ENCODE data around the gene CEP104.
A peak's percentile ranks its signal among the peaks of the same experiment; 100 is the strongest.

The CEP104 gene

DNA sequence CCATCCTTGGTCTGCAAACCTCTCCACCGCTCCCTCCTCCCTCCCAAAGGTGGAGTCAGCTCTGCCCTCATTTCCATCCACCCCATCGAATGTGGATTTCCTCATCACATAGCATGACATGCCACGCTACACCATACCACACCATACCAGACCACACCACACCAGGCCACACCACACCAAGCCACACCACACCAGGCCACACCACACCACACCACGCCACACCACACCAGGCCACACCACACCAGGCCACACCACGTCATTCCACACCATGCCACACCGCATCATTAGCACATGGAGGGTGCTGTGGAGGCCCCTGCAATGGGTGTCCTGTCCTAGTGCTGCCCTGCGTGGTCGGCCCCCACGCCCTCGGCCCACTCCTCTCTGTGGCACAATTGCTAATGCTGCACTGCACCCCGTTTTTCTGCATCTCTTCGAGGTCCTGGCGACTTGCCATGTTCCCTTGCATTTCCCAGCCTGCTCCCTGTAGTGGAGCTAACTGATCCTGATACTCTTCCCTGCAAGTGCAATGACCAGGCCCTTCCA lies 11.5 kb upstream of the CEP104 start:
- DNase-seq (ENCODE audit: low read depth): no peak

DNA sequence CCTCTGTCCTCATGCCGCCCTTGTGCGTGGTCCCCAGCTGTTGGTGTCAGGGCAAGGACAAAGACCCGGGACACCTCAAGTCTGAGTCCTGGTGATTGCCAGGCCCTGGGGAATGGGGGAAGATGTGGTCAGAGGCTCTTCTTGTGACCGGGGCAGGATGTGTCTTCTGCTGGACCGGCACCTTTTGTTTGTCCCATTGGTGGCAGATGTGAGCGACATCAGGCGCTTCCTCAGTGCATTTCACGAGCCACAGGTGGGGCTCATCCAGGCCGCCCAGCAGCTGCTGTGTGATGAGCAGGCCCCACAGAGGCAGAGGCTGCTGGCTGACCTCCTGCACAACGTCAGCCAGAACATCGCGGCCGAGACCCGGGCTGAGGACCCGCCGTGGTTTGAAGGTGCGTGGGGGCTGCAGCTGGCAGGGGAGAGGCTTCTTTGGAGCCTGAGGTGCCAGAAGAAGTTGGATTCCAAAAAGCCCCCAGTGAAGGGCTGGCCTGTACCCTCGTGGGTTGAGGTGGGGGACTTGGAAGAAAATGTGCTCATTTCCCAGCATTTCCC lies 8.7 kb upstream of the CEP104 start:
- no peak for DNase-seq (ENCODE audit: low read depth)

DNA sequence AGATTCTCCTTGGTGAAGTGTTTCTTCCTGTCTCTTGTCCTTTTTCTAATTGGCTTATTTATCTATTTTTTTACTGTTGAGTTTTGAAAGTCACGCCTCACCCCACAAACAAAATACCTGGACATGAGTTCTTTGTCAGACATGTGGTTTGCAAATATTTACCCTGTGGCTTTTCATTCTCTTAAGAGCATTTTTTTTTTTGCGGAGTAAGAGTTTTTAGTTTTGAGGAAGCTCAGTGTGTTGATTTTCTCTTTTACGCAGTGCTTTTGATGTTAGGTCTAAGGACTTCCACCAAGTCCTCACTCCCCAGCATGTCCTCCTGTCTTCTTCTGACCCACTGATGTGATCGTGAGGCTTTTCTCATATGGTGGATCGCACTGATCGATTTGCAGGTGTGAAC lies 7.9 kb upstream of the CEP104 start:
- DNase-seq (ENCODE audit: low read depth): no peak

DNA sequence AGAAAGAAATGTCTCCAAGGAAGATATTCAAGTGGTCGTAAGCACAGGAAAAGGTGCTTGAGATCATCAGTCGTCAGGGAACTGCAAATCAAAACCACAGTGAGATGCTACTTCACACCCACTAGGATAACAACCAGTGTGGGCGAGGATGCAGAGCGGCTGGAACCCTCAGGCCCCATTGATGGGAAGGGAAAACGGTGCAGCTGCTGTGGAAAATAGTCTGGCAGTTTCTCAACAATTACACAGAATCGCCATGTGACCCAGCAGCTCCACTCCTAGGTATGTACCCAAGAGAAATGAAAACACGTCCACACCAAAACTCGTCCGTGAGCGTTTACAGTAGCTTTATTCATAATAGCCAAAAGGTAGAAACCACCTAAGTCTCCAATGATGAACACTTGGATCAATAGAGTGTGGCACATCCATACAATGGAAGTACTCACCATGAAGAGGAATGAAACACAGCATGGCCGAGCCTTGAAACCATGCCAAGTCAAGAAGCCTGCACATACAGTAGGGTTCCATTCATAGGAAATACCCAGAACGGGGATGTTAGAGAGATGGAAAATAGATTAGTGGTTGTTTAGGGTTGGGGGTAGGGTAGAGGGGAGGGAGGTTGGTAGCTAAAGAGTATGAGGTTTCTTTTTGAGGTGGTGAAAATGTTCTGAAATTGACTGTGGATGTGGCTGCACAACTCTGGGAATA lies 6.4 kb upstream of the CEP104 start:
- no peak for DNase-seq (ENCODE audit: low read depth)

DNA sequence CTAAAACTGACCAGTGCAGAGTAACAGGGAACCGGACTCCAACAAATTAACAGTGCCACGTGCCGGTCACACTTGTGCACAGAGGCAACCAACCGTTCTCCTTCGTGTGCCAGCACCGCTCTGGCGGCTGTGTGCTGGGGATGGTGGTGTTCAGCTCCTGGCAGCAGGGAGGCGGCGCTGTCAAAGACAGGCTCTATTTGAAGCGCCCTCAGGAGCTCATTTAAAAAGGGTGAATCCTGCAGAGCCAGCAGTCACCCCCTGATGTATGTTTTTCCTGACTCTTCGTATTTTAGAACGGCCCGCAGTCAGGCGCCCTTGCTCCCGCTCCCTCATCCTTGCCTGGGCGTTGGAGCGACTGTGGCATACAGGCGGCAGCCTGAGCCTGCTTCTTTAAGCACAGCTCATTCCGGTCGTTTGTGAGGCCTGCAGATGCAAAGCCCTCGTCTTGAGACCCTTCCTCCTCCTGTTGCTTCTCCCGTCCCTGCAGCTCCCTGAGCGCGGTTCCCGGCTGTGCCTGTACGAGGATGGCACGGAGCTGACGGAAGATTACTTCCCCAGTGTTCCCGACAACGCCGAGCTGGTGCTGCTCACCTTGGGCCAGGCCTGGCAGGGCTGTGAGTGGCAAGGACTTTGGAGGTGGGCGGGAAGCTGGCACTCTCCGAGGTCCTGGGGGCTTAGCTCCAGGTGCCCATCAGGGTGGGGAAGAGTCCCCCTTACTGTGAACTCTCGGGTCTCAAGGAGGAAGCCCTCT lies 1.4 kb upstream of the CEP104 start:
- peak; percentile 31 for DNase-seq (ENCODE audit: low read depth)

DNA sequence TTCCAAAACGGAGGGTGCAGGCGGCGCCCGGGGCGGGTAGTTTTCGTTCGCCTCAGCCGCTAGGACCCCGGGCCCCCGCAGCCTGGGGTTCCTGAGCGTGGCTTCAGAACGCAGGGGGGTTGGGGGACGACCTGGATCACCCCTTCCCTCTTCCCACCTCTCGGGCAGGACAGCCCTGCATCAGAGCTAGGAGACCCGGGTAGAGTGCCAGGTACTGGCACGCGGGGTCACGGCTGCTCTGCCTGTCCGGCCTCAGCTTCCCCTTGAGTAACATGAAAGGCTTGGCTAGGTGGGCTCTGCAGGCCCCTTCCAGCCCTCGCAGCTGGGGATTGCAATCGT lies 749 bp upstream of the CEP104 start:
- no peak for DNase-seq (ENCODE audit: low read depth)

DNA sequence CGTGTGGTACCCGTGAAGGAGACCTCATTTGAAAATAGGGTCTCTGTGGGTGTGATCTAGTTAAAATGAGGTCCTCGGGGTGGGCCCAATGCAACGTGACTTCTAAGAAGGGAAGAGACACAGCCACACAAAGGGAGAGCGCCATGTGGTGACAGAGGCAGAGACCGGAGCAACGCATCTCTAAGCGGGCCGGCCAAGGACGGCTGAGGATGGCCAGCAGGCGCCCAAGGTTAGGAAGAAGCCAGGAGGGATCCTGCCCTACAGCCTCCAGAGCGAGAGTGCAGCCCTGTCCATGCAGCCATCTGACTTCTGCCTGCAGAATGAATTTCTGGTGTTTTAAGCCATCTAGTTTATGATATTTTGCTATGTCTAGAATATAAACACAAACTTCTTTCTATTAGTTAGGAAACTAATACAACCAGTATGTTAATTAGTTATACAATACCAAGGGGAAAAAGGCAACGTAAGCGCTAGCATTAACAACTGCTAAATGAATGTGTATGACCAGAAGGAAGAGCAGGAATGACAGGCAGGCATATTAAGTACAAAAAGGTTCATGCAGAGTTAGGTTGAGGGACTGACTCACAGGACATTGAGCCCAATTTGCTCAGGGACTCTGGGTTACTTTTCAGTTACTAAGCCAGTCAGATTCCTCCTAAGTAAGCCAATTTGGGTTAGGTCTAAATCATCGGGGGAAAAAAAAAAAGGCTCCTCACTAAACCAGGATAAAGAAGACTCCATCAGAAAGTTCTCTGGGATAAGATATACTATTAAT lies 4.1 kb downstream of the CEP104 start:
- no peak for DNase-seq (ENCODE audit: low read depth)

DNA sequence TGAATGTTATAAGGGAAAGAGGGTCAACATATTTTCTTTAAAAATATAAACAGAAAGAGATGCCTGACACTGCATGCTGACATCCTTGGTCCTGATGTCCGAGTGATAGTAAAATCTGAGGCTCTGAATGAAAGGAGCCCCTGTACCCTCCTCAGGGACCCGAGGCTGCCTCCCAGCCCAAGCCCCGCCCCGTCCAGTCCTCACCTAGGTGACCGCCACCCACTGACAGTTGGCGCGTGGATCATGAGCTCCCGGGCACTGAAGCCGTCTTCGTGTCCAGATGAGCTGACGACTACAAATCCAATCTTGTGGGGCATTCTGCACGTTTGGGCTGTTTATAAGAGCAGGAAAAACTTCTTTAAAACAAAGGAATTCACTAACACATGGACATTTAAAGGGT lies 4.9 kb downstream of the CEP104 start:
- DNase-seq (ENCODE audit: low read depth): no peak

DNA sequence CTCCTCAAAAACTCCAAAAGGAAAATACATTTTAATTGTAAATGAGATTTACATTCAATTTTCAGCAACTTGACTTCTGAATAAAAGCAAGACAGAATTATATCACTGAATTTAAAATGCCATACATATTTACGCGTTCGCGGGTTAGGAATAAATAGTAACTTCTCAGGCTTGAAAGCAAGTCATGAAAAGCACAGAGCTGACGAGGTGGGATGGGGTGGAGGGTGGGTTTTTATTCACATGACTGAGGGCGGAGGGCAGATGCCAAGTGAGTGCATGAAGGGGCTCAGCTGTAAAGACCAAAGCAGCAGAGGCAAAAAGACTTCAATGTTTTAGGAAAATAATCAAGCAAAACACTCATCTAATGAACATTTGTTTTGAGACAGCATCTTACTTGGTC lies 5.7 kb downstream of the CEP104 start:
- no peak for DNase-seq (ENCODE audit: low read depth)

DNA sequence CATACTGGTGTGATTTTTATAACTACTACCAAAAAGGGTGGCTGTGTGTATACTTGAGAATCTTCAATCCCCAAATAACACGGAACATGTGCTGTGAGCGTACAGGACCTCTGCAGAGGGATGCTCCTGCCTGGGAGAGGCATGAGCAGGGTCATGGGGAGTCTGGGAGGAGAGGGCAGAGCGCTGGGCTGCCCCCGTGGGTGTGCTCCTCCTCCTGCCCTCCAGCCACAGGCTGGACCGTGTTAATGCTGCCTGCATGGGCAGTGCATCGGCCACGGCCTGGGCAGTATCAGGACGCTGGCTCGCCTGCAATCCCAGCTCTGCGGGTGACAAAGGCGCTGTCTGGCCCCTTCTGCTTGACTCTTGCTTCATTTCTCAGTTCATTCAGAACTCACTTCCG lies 6.2 kb downstream of the CEP104 start:
- no peak for DNase-seq (ENCODE audit: low read depth)

DNA sequence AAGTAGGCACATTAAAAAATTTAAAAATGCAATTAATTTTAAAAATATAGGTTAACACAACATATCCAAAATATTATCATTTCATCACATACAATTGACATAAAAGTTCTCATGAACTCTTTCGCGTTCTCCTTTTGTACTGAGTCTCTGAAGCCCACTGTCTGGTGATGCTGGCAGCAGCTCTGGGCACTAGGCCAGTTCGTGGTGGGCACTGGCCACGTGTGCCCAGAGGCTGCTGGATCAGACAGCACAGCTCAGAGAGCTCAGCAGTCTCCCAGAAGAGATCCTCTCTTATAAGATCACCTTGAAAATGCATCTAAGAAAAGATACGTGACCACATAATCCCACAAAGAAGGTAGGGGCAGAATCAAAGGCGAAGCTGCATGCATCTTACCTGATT lies 9.9 kb downstream of the CEP104 start:
- no peak for DNase-seq (ENCODE audit: low read depth)

DNA sequence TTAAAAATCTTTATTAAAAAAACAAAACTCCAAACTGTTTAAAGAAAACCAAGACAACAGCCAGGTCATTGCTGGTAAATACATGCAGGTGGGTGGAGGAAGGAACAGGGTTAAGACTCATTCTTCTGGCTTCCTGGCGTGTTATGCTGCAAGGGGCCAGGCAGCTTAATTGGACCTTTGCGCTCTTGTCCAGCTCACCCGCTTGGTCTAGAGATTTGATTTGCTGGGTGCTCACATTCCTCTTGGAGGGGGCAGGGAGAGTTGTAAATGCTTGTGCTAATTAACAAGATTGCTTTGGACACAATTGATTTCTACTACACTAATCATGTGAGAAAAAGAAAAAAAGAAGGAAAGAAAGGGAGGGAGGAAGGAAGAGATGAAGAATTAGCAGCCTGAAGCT lies 10.5 kb downstream of the CEP104 start:
- no peak for DNase-seq (ENCODE audit: low read depth)

DNA sequence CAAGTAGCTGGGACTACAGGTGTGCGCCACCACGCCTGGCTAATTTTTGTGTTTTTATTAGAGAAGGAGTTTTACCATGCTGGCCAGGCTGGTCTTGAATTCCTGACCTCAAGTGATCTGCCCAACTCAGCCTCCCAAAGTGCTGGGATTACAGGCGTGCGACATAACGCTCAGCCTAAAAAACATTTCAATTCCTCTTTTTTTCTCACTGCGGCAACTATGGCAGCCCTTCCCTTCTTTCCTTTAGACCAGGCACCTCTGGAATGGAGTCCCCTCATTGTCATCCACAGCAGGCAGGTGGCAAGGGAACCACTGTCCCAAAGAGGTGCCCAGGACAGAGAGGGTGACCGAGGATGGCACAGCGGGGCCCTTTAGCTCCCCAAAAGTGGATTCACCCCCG lies 14.1 kb downstream of the CEP104 start:
- DNase-seq (ENCODE audit: low read depth): no peak

DNA sequence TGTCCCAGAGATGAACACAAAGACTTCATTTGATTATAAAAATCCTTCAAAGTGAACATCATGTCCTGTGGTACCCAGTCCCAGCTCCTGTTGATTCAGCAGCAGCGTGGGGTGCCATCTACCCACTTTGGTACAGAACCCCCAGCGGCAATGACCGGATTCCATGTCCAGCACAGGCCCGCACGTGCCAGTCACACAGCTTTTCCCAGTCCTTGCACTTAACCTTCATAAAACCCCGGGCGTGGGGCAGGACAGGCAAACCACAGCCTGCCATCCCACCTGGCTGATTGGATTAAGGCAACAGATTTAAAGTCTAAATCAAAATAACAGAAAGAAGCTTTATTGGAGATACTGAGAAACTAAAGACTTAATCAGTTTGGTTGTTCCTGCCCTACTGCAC lies 15.5 kb downstream of the CEP104 start:
- DNase-seq (ENCODE audit: low read depth): no peak

DNA sequence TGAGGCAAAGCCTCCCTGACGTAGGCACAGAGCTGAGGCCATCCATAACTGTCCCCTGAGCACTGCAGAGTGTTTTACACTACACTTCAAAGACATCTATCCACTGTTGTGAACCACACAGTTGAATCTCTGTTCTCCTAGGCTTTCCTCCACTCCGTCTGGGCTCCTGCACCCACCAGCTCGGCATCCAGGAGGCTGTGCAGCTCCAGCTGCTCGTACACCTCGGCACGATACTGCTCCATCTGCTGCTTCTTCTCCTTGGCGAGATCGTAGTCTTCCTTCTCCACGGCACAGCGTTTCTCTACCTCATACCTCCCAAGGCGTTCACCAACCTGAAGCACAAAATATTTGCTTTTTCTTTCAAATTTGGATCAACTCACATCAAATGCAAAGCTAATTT lies 18.2 kb downstream of the CEP104 start:
- no peak for DNase-seq (ENCODE audit: low read depth)

DNA sequence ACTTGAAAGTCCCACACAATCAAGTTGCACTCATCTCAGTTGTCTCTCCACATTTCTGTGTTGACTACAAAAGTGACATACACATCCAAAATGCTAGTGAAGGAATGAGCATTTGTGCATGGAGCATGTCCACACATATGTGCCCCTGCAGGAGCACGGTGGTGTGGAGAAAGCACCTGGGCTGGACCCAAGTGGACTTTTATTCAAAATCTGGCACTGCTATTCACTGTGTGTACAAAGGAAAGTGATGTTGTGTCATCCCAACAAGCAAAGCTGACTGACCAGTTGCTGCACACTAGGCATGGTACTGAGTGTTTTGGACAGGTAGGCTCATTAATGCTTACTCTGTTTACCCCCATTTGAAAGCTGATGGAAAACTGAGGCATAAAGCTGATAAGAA lies 19.3 kb downstream of the CEP104 start:
- no peak for DNase-seq (ENCODE audit: low read depth)

DNA sequence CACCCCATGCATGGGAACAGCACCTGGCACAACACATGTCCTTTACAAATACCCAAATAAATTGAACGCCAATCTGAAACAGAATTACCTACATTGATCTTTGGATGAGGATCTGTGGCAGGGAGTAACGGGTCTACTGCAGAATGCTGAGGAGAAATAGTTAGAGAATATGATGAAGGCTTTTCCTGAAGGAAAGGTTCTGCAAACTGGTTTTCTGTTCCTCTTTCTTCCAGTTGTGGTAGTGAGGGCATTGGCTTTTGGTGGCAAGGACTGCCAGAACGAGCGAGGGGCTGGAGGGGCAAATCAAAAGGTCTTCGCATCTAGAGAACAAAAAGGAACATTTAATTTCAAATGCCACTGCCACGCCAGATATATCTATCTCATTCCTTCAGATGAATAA lies 19.8 kb downstream of the CEP104 start:
- DNase-seq (ENCODE audit: low read depth): no peak

DNA sequence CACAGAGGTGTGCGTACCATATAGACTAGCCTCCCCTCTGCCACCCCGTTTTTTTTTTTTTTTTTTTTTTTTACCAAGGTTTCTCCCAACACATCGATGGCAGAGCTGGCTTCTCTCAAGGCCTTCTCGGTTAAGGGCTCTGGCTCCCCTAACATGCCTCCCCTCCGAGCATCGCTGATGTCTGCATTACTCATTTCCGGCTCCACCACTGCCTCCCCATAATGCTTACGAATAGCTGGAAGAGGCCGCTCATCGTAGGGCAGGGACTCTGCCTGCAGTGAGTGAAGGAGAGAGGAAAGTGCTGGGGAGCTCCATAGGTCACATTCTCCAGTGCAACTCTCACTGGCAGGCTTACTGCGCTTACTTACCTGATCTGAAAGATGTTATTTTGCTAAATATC lies 20.6 kb downstream of the CEP104 start:
- DNase-seq (ENCODE audit: low read depth): no peak

DNA sequence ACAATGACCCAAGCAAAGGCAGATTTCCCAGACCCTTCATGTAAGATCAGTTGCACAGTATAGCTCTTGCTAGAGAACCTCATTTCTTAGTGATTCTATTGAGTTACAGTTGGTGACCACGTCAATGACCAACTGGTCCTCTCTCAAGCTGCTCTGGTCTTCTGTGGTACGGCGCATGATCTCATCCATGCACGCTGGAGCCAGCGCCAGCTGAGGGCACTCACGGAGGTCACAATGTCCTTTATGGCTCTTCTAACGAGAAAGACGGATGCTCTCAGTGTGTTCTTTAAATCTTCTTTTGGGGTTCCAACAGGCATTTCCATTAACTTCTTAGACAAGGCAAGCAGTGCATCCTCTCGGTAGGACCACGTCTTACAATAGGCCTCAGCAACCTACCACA lies 22.3 kb downstream of the CEP104 start:
- no peak for DNase-seq (ENCODE audit: low read depth)

DNA sequence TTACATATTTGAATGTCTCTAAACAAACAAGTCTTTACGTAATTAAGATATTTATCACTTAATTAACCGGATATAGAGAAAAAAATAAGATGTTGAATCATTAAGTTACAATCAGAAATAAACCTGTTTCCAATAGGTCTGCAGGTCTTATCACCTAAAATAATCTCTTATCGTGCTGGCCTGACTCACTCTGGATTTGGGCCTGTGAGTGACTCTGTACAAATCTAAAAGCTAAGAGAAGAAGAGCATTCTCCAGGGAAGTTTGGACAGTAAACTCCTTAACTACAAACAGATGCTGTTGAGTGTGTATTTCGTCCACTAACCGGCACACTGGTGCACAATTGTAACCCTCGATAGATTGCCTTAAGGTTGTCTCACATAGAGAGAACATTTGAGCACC lies 25.3 kb downstream of the CEP104 start:
- no peak for DNase-seq (ENCODE audit: low read depth)

DNA sequence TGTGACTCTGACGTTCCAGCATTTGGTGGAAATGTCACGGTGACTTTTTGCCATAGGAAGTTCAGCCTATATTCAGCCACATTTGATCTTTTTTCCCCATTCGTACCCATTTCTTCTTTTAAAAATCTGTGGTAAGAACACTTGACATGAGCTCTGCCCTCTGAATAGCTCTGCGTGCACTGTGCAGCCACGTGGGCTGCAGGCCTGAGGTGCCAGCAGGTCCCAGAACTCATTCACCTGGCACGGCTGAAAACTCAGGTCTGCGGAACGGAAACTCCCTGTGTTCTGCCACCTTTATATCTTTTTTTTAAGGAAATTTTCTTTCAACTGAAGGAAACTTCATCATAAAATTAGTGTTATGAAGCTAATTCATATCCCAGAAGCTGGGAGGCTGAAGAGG lies 28.6 kb downstream of the CEP104 start:
- DNase-seq (ENCODE audit: low read depth): no peak

DNA sequence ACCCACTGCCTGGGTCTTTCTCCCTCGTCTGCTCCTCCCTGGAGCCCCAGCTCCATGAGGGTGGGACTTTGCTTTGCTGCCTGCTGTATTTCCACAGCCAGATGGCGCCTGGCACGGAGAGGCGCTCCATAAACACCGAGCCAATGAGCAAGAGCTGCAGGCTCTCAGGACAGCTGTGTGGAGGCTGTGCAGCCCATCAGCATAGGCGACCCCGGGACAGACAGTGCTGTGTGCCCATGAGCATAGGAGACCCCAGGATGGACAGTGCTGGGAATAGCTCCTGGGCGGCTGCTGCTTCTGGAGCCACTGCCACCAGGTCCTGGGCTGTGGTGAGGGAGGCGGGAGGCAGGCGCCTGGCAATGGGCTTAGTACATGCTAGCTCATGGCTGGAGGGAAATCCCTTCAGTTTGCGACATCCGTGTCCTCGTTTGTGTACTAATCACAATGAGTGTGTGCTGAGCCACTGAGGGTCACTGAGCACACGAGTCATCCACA lies 29.2 kb downstream of the CEP104 start:
- DNase-seq (ENCODE audit: low read depth): peak; percentile 66

DNA sequence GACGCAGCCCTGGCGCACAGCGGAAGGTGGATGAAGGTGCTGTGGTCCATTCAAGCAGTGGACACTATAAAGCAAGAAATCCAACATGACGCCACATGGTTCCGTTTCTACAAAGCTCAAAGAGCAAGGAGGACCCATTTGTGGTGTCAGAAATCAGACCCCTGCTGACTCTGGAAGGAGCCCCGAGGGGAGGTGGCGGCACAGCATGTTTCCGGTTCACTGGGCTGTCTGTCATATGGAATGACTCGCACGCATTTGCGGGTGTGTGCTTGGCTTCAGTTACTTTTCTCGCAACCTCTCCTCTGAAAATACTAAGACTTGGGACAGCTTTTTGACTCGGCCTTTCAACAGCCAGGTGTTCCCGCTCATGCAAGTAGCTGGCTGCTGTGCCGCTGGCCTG lies 31.7 kb downstream of the CEP104 start:
- DNase-seq (ENCODE audit: low read depth): no peak
